H1 (cell line): ENCODE results near the gene ZNF385B. TPM values are rescaled to one million over a fixed set of nuclear protein-coding genes. Genes with fewer than 3 reads are reported as not detected.

ENCODE experiments used
- CTCF ChIA-PET: fragments of 300-600 bp; sonication (Branson Sonifier 250); formaldehyde crosslinking; loops from one replicate; lab custom pipeline; 2021; ENCODE audit not compliant: partially characterized antibody; lab: Charles Lee
- POLR2A ChIA-PET: fragments of 300-600 bp; sonication (Branson Sonifier 250); formaldehyde crosslinking; loops from one replicate; lab custom pipeline; 2021; ENCODE audit warnings: inconsistent platforms; ENCODE audit not compliant: partially characterized antibody; lab: Charles Lee
- DNase-seq, 2 experiments: peaks; one replicate each; pipeline versions ENCODE4 v3.0.0 to v3.0.0-alpha.2; 2010 to 2022; ENCODE audit warnings: low spot score in 2 of 2, low read depth in 1 of 2, mixed read lengths in 1 of 2
- FAIRE-seq: peaks from 2 replicates; lab custom pipeline; 2011; peaks lifted over from hg19 to GRCh38; lab: Jason Lieb, UNC
- H2AFZ ChIP-seq: 2 replicates; pipeline ENCODE4 v1.8.1; 2012; ENCODE audit warnings: low read length, inconsistent platforms
- H2AK5ac ChIP-seq: 2 replicates; pipeline ENCODE4 v1.6.1; 2013; ENCODE audit warnings: low read depth, low read length
- H2BK120ac ChIP-seq: replicated peaks from 2 replicates; pipeline ENCODE3; 2013; ENCODE audit warnings: low read depth, low read length, inconsistent platforms
- H2BK12ac ChIP-seq: 2 replicates; pipeline ENCODE4 v1.6.1; 2013; ENCODE audit warnings: low read depth, low read length
- H2BK15ac ChIP-seq: 2 replicates; pipeline ENCODE4 v1.6.1; 2013; ENCODE audit warnings: low read length
- H2BK20ac ChIP-seq: 2 replicates; pipeline ENCODE4 v1.6.1; 2013; ENCODE audit warnings: low read length
- H2BK5ac ChIP-seq: 2 replicates; pipeline ENCODE4 v1.6.1; 2013; ENCODE audit warnings: low read depth, low read length
- H3K14ac ChIP-seq: 2 replicates; pipeline ENCODE4 v1.6.1; 2013; ENCODE audit warnings: inconsistent platforms; ENCODE audit not compliant: insufficient read length
- H3K18ac ChIP-seq: 2 replicates; pipeline ENCODE4 v1.6.1; 2013; ENCODE audit warnings: low read length; ENCODE audit errors: extremely low read depth
- H3K23ac ChIP-seq: 2 replicates; pipeline ENCODE4 v1.6.1; 2013; ENCODE audit warnings: inconsistent platforms; ENCODE audit not compliant: insufficient read length
- H3K23me2 ChIP-seq: 2 replicates; pipeline ENCODE4 v1.6.1; 2013; ENCODE audit warnings: low read depth, low read length
- H3K27ac ChIP-seq: 2 replicates; pipeline ENCODE4 v1.6.1; 2011; ENCODE audit warnings: low read depth, low read length, inconsistent platforms
- H3K27me3 ChIP-seq, 4 experiments: replicated peaks in 1 of 4; 1 replicate in 1 of 4; 2 replicates in 3 of 4; pipeline versions ENCODE4 v1.6.1 to v1.8.1; 2011 to 2013; ENCODE audit warnings: low read length in 3 of 4, mild to moderate bottlenecking in 3 of 4, inconsistent platforms in 2 of 4, mixed read lengths in 2 of 4, moderate library complexity in 1 of 4; ENCODE audit not compliant: control insufficient read depth in 3 of 4, insufficient read depth in 3 of 4; ENCODE audit errors: extremely low read depth in 1 of 4
- H3K36me3 ChIP-seq, 4 experiments: 2 replicates each; pipeline versions ENCODE4 v1.6.1 to v1.8.1; 2011 to 2013; ENCODE audit warnings: mild to moderate bottlenecking in 4 of 4, low read length in 3 of 4, moderate library complexity in 2 of 4, control low read depth in 1 of 4, inconsistent platforms in 1 of 4; ENCODE audit not compliant: insufficient read depth in 4 of 4, control insufficient read depth in 2 of 4
- H3K4ac ChIP-seq: replicated peaks from 2 replicates; pipeline ENCODE3; 2013; ENCODE audit warnings: low read length, low read depth, mixed read lengths, inconsistent platforms; ENCODE audit not compliant: insufficient read length
- H3K4me1 ChIP-seq, 4 experiments: replicated peaks in 1 of 4; 1 replicate in 1 of 4; 2 replicates in 3 of 4; pipeline versions ENCODE4 v1.6.1 to v1.8.1; 2011 to 2013; ENCODE audit warnings: low read length in 3 of 4, inconsistent platforms in 2 of 4, mixed read lengths in 1 of 4; ENCODE audit not compliant: insufficient read depth in 4 of 4, control insufficient read depth in 3 of 4
- H3K4me2 ChIP-seq, 2 experiments: 2 replicates each; pipeline versions ENCODE4 v1.6.1 to v1.8.1; 2011 to 2013; ENCODE audit warnings: low read depth in 2 of 2, low read length in 2 of 2, control low read depth in 1 of 2, inconsistent platforms in 1 of 2, mild to moderate bottlenecking in 1 of 2; ENCODE audit not compliant: insufficient read depth in 1 of 2
- H3K4me3 ChIP-seq, 4 experiments: fragments of 200-600, 300-600 bp in 1 of 4; sonication (generic), shearing (Covaris generic), sonication (Bioruptor Twin) in 1 of 4; 2 replicates each; pipeline versions ENCODE4 v1.5.1 to v1.8.1; 2011 to 2016; ENCODE audit warnings: low read length in 4 of 4, low read depth in 3 of 4, control low read depth in 2 of 4, inconsistent platforms in 2 of 4, mild to moderate bottlenecking in 2 of 4, mixed read lengths in 1 of 4, moderate library complexity in 1 of 4; ENCODE audit not compliant: insufficient read depth in 2 of 4; ENCODE audit errors: extremely low read depth in 1 of 4
- H3K56ac ChIP-seq: replicated peaks from 2 replicates; pipeline ENCODE3; 2013; ENCODE audit warnings: low read depth, mild to moderate bottlenecking, mixed read lengths, low read length, inconsistent platforms; ENCODE audit not compliant: insufficient read length
- H3K79me1 ChIP-seq: 2 replicates; pipeline ENCODE4 v1.6.1; 2013; ENCODE audit warnings: low read depth, low read length, control low read depth
- H3K79me2 ChIP-seq, 2 experiments: 2 replicates each; pipeline versions ENCODE4 v1.6.1 to v1.8.1; 2012 to 2013; ENCODE audit warnings: low read length in 2 of 2, mild to moderate bottlenecking in 2 of 2, inconsistent platforms in 1 of 2; ENCODE audit not compliant: insufficient read depth in 2 of 2, control insufficient read depth in 1 of 2
- H3K9ac ChIP-seq, 4 experiments: replicated peaks in 1 of 4; 1 replicate in 1 of 4; 2 replicates in 3 of 4; pipeline versions ENCODE4 v1.6.1 to v1.8.1; 2011 to 2013; ENCODE audit warnings: low read depth in 3 of 4, low read length in 3 of 4, control low read depth in 2 of 4, mild to moderate bottlenecking in 2 of 4, moderate library complexity in 2 of 4, inconsistent platforms in 1 of 4; ENCODE audit errors: extremely low read depth in 1 of 4
- H3K9me3 ChIP-seq, 2 experiments: 2 replicates each; pipeline versions ENCODE4 v1.6.1 to v1.8.1; 2012 to 2013; ENCODE audit warnings: mild to moderate bottlenecking in 2 of 2, moderate library complexity in 2 of 2, control low read depth in 1 of 2, inconsistent platforms in 1 of 2, low read depth in 1 of 2, low read length in 1 of 2, mixed read lengths in 1 of 2; ENCODE audit not compliant: insufficient read depth in 2 of 2
- H4K20me1 ChIP-seq, 2 experiments: replicated peaks in 1 of 2; 2 replicates each; pipeline versions ENCODE3 to v1.8.1; 2011 to 2013; ENCODE audit warnings: inconsistent platforms in 2 of 2, low read length in 2 of 2, mild to moderate bottlenecking in 1 of 2; ENCODE audit not compliant: insufficient read depth in 2 of 2, control insufficient read depth in 1 of 2
- H4K5ac ChIP-seq: 2 replicates; pipeline ENCODE4 v1.6.1; 2013; ENCODE audit warnings: low read length, low read depth, mixed read lengths, inconsistent platforms; ENCODE audit not compliant: insufficient read length
- H4K8ac ChIP-seq: 2 replicates; pipeline ENCODE4 v1.8.0; 2013; ENCODE audit warnings: mild to moderate bottlenecking, moderate library complexity, low read length, inconsistent platforms; ENCODE audit not compliant: insufficient read depth; ENCODE audit errors: extremely low read depth
- H4K91ac ChIP-seq: replicated peaks from 2 replicates; pipeline ENCODE3; 2013; ENCODE audit warnings: low read length, mixed read lengths, inconsistent platforms; ENCODE audit not compliant: insufficient read length
- POU5F1 ChIP-seq: IDR thresholded peaks from 2 replicates; pipeline ENCODE4 v1.6.1; 2011; ENCODE audit warnings: low read depth, mild to moderate bottlenecking, low read length, moderate library complexity
- SIRT6 ChIP-seq: IDR thresholded peaks from one replicate; pipeline ENCODE4 v1.7.1; 2012; ENCODE audit warnings: low read length, inconsistent platforms
- WGBS, 2 experiments: shearing (Covaris generic) in 1 of 2; methylation state at CpG; one replicate each; pipeline versions ENCODE4 v1.1.6 to v1.1.7; 2013 to 2015; ENCODE audit warnings: low lambda C conversion rate in 2 of 2, mixed read lengths in 2 of 2, inconsistent platforms in 1 of 2, low coverage in 1 of 2, missing lambda C conversion rate in 1 of 2; ENCODE audit not compliant: insufficient replicate concordance in 2 of 2, insufficient coverage in 1 of 2, insufficient read length in 1 of 2; ENCODE audit errors: extremely low coverage in 1 of 2, missing lambda C conversion rate in 1 of 2; 5-methylcytosine and 5-hydroxymethylcytosine counted together
- polyA plus RNA-seq, 7 experiments: library from polyadenylated mRNA; depleted of rRNA in 3 of 7; stranded (reverse) in 5 of 7; unstranded in 2 of 7; fragments of >200 nt in 5 of 7; fragments of 200-250 nt in 2 of 7; gene quantifications; 1 replicate in 5 of 7; 2 replicates in 1 of 7; 4 replicates in 1 of 7; pipeline versions ENCODE4 v1.2.1 to v1.2.3, GENCODE V29; 2011 to 2013; ENCODE audit warnings: missing spikeins in 2 of 7, mixed read lengths in 2 of 7
- total RNA-seq: library from RNA; stranded (reverse); fragmentation: NEBNext Ultra II Directional; extraction: Animal tissue kit (Norgen Biotek cat#: 25700); gene quantifications from 2 replicates; pipeline ENCODE4 v1.2.1, GENCODE V29; 2021

ZNF385B gene
- total and polyA plus RNA-seq, 2 of the 8 experiments (the other 6 are each of a cell fraction or from before 2014, with no cell fraction given) = 1.1 to 3.7 TPM

DNA sequence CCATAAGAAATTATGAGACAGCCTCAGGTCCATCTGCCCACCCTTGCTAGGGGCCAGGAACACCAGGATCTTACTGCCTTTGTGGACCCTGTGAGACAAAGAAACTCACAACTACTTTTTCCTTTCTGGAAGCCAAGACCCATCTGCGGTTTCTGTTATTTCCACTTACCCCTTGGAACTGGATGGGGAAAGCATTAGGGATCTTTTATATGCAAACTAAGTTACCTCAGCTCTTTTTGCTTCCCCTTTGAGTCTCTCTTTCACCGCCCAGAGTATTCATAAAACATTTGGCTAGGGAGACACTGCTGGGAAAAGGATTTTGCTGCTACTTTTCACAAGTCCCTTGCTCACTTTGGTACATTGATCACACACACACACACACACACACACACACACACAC lies 95.7 kb downstream of the ZNF385B start:
- DNase-seq = peak in 1 of 2 experiments; percentile 15
- Histone ChIP-seq H3K79me2 (no peaks in the 10 kb centered on the region), H3K23me2 (no peaks in the 10 kb centered on the region)

More for the DNA sequence above, 95.7 kb downstream of the ZNF385B start:
- FAIRE-seq = peak; percentile 48
- Histone ChIP-seq H3K4me1 (peaks cover 0 to 12% (median 4%) of the 10 kb centered on the region in 4 experiments; a peak in 3 of 7 replicates), H4K5ac (no peak overlapping the region), H3K14ac (no peak overlapping the region), H3K9me3 (no peaks in the 10 kb centered on the region), H3K23ac (no peak overlapping the region), H3K79me1 (no peaks in the 10 kb centered on the region), H3K36me3 (no peaks in the 10 kb centered on the region; a peak in 1 of 8 replicates), H4K20me1 (no peaks in the 10 kb centered on the region), H2BK5ac (peak overlapping the region; percentile 79; the same call in 1 of the 2 replicates), H3K4ac (no peak overlapping the region), H2BK12ac (0 out of 2 replicates have a peak overlapping the region, but pooled peaks have one; percentile 32), H2BK20ac (no peak overlapping the region), H4K91ac (no peak overlapping the region), H2AFZ (0 out of 2 replicates have a peak overlapping the region, but pooled peaks have one; percentile 6), H3K27ac (no peak overlapping the region), H2AK5ac (peak overlapping the region; percentile 47; the same call in 1 of the 2 replicates), H3K27me3 (no peaks in the 10 kb centered on the region), H3K4me3 (no peak overlapping the region)
- CTCF ChIA-PET = interaction anchor here (0.6 to 1.5 kb wide), 3 partner anchors 314 to 456 kb away, joined by 3 to 4 read pairs (median 3); no protein-coding TSS in a partner anchor
- POLR2A ChIA-PET = no interaction called here
- TF ChIP-seq SIRT6 (no peak), POU5F1 (0 out of 2 replicates have a peak, but pooled peaks have one; percentile 24)
- TF ChIP-seq, all 59 proteins: peak for 1
- Histone ChIP-seq H3K9ac (no peak overlapping the region), H3K56ac (no peak overlapping the region), H3K4me2 (peak overlapping the region in 1 of 2 experiments; percentile 32; a peak in 1 of 4 replicates), H2BK15ac (no peak overlapping the region), H3K18ac (no peak overlapping the region), H2BK120ac (no peak overlapping the region), H4K8ac (no peak overlapping the region)
- WGBS, 2 experiments = 27% methylated on average over 2 of the region's 2 CpGs; no CpG with 5 or more reads in 1 of the 2 experiments
